ENCODE measurements around the gene SDHB.

GRCh38 chr1:16971341-16972188 is 82.3 kb downstream of the SDHB start:
- TF ChIP-seq, protein P1, sequence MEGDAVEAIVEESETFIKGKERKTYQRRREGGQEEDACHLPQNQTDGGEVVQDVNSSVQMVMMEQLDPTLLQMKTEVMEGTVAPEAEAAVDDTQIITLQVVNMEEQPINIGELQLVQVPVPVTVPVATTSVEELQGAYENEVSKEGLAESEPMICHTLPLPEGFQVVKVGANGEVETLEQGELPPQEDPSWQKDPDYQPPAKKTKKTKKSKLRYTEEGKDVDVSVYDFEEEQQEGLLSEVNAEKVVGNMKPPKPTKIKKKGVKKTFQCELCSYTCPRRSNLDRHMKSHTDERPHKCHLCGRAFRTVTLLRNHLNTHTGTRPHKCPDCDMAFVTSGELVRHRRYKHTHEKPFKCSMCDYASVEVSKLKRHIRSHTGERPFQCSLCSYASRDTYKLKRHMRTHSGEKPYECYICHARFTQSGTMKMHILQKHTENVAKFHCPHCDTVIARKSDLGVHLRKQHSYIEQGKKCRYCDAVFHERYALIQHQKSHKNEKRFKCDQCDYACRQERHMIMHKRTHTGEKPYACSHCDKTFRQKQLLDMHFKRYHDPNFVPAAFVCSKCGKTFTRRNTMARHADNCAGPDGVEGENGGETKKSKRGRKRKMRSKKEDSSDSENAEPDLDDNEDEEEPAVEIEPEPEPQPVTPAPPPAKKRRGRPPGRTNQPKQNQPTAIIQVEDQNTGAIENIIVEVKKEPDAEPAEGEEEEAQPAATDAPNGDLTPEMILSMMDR (IDR thresholded peaks at IDR 0.05) = no peak
- no peak for TF ChIP-seq POLR2A (IDR thresholded peaks at IDR 0.05)

Measured in ovary (tissue), 3 donors.